ENCODE measurements around the gene ANKRD17. TPM values are rescaled to one million over a fixed set of nuclear protein-coding genes. Genes with fewer than 3 reads are reported as not detected.
A peak's percentile ranks its signal among the peaks of the same experiment; 100 is the strongest.

The ANKRD17 gene, protein sequence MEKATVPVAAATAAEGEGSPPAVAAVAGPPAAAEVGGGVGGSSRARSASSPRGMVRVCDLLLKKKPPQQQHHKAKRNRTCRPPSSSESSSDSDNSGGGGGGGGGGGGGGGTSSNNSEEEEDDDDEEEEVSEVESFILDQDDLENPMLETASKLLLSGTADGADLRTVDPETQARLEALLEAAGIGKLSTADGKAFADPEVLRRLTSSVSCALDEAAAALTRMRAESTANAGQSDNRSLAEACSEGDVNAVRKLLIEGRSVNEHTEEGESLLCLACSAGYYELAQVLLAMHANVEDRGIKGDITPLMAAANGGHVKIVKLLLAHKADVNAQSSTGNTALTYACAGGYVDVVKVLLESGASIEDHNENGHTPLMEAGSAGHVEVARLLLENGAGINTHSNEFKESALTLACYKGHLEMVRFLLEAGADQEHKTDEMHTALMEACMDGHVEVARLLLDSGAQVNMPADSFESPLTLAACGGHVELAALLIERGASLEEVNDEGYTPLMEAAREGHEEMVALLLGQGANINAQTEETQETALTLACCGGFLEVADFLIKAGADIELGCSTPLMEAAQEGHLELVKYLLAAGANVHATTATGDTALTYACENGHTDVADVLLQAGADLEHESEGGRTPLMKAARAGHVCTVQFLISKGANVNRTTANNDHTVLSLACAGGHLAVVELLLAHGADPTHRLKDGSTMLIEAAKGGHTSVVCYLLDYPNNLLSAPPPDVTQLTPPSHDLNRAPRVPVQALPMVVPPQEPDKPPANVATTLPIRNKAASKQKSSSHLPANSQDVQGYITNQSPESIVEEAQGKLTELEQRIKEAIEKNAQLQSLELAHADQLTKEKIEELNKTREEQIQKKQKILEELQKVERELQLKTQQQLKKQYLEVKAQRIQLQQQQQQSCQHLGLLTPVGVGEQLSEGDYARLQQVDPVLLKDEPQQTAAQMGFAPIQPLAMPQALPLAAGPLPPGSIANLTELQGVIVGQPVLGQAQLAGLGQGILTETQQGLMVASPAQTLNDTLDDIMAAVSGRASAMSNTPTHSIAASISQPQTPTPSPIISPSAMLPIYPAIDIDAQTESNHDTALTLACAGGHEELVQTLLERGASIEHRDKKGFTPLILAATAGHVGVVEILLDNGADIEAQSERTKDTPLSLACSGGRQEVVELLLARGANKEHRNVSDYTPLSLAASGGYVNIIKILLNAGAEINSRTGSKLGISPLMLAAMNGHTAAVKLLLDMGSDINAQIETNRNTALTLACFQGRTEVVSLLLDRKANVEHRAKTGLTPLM (N-terminal part only)
- total RNA-seq = 10 to 100 TPM; 23.0 to 59.7 (median 49.7) TPM
- polyA plus RNA-seq = 10 to 100 TPM; 13.2 to 36.9 TPM
- long read RNA-seq, donor 1, partial matches to known transcripts = 75 of 82 reads
- long read RNA-seq, donor 1, other reads (novel, unspliced or antisense) = 7 of 82 reads
- long read RNA-seq, donor 2, partial matches to known transcripts = 32 of 32 reads
- long read RNA-seq, donor 2, other reads (novel, unspliced or antisense) = 0 of 32 reads
- long read RNA-seq, donor 3, full-length matches to known transcripts = 1 of 45 reads
- long read RNA-seq, donor 3, partial matches to known transcripts = 26 of 45 reads
- long read RNA-seq, donor 3, other reads (novel, unspliced or antisense) = 18 of 45 reads

DNA sequence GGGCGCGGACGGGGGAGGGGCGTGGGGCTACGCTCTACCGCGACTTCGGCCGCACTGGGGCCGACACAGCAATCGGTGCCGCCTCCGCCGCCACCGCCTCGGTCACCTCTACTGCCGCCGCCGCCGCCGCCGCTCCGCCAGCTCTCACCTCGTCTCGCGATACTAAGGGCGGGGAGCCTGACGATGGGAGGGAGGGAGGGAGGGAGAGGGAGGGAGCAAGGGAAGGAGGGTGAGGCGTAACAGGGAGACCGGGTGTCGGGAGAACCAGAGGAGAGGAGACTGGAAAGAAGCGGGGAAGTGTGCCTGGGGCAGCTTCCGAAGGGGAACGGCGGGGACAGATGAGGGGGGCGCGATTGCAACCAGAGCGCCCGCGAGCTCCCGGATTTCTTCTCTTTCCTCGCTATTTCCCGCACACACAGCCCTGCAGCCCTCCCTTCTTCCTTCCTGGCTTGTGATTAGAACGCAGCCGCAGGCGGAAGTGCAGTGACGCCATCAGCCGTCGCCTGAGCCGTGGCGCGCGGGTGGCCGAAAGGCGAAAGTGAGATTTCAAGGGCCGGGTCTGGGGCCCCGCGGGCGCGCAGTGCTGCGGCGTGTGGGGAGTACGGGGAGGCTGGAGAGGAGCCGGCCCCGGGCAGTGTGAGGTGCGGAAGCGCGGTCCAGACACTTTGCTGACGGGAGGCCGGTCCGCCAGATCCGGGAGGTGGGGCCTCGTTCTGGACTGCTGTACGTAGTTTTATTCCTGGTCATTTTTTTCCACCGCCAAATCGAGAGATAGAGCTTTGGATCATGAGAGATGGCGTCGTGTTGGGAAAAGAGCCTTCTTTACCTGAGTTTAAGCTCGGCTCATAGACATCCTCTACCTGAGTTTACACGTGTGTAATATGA lies at the start of gene ANKRD17:
TSS of gene ANKRD17 (minus strand) at position 113 of the 885 bp plus-strand sequence. CDS start 130 bp downstream, outside the sequence.
- DNase-seq = peak; percentile 91 to 96 (median 94)
- H3K36me3 ChIP-seq = no peaks in the 10 kb centered on the region
- peaks cover 3% of the 10 kb centered on the region for H3K4me1 ChIP-seq (ENCODE audit: insufficient read depth)
- intact Hi-C loops (cut with DNase I) = loop anchor here in 3 of 4 donors (2.0 to 10.0 kb wide), 3 partner anchors 187 to 194 kb away; partner anchors contain the start of gene COX18 (in 2 of the 3)
- 0% methylated on average over 75 to 79 of the region's 80 CpGs for WGBS, 3 donors
- TF ChIP-seq, protein P1, sequence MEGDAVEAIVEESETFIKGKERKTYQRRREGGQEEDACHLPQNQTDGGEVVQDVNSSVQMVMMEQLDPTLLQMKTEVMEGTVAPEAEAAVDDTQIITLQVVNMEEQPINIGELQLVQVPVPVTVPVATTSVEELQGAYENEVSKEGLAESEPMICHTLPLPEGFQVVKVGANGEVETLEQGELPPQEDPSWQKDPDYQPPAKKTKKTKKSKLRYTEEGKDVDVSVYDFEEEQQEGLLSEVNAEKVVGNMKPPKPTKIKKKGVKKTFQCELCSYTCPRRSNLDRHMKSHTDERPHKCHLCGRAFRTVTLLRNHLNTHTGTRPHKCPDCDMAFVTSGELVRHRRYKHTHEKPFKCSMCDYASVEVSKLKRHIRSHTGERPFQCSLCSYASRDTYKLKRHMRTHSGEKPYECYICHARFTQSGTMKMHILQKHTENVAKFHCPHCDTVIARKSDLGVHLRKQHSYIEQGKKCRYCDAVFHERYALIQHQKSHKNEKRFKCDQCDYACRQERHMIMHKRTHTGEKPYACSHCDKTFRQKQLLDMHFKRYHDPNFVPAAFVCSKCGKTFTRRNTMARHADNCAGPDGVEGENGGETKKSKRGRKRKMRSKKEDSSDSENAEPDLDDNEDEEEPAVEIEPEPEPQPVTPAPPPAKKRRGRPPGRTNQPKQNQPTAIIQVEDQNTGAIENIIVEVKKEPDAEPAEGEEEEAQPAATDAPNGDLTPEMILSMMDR (IDR thresholded peaks at IDR 0.05) = peak in 2 of 3 donors; percentile 56 to 61
- TF ChIP-seq POLR2A (IDR thresholded peaks at IDR 0.05) (peak; percentile 83), EP300 (IDR thresholded peaks at IDR 0.05) (no peak)
- peak within 1 kb of the TSS; percentile 66 for H3K4me3 ChIP-seq
- H3K9me3 ChIP-seq = no peaks in the 10 kb centered on the region
- no peaks in the 10 kb centered on the region for H3K27me3 ChIP-seq
- peak within 1 kb of the TSS; percentile 90 to 94 for H3K27ac ChIP-seq

DNA sequence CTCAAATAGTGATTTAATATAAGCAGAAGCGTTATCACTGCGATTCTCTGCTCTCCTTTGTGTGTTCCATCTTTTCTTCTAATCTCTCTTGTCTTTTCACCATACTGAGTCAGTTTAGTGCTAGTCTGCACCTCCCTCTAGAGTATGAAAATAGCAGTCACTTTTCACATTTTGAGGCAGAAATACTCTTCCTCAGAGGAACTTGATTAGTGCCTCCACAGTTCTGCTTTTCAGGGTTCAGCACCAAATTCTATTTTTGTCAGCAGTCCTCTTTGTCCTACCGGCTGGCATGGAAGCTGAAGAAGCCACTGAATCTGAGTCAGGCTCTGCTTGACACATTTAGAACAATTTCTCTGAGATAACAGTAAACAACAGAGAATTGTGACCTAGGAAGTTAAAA lies 49.7 kb upstream of the ANKRD17 start:
- DNase-seq = no peak
- Histone ChIP-seq H3K9me3 (no peaks in the 10 kb centered on the region), H3K27me3 (no peaks in the 10 kb centered on the region), H3K36me3 (no peaks in the 10 kb centered on the region), H3K4me3 (no peak overlapping the region), H3K4me1 (ENCODE audit: insufficient read depth) (no peaks in the 10 kb centered on the region), H3K27ac (no peak overlapping the region)
- WGBS, 3 donors = 62 to 69% (median 68%) methylated on average over 3 of the region's 3 CpGs
- TF ChIP-seq POLR2A (IDR thresholded peaks at IDR 0.05) (no peak), EP300 (IDR thresholded peaks at IDR 0.05) (no peak)
- TF ChIP-seq, protein P1 (IDR thresholded peaks at IDR 0.05) = no peak
- intact Hi-C loops (cut with DNase I) = no loop called here

DNA sequence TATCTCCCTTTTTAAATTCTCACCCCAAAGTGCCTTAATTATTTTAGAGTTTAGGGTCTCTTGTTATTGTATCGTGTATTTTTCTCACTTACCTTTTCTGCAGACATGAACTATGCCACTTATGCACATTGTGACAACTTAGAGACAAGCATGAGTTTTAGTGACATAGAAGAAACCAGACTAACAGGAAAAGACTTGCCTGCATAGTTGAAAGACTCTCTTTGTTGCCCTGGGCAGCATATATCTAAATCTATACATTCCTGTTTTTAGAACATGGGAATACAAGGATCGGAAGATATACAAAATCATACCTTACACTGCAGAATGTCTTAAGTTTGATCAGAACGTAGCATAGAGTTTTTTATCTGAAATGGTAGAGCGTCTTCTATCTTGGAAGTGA lies 45.1 kb upstream of the ANKRD17 start:
- intact Hi-C loops (cut with DNase I) = no loop called here
- Histone ChIP-seq H3K9me3 (no peaks in the 10 kb centered on the region), H3K27me3 (no peaks in the 10 kb centered on the region), H3K27ac (no peak overlapping the region), H3K36me3 (no peaks in the 10 kb centered on the region), H3K4me3 (no peak overlapping the region), H3K4me1 (ENCODE audit: insufficient read depth) (no peaks in the 10 kb centered on the region)
- no peak for DNase-seq
- TF ChIP-seq POLR2A (IDR thresholded peaks at IDR 0.05) (no peak), EP300 (IDR thresholded peaks at IDR 0.05) (no peak)
- TF ChIP-seq, protein P1 (IDR thresholded peaks at IDR 0.05) = no peak
- 95 to 98% (median 96%) methylated on average over 4 of the region's 4 CpGs for WGBS, 3 donors
